NCI-H524 (cell line): ENCODE measurements around the gene TFEB.

Experiments used
- DNase-seq, 2 experiments: peaks; one replicate each; lab custom pipeline; 2025; lab: John Stamatoyannopoulos, UW

TFEB gene

GRCh38 chr6:41652866-41653652 is 82.3 kb downstream of the TFEB start:
- no peak for DNase-seq

DNA sequence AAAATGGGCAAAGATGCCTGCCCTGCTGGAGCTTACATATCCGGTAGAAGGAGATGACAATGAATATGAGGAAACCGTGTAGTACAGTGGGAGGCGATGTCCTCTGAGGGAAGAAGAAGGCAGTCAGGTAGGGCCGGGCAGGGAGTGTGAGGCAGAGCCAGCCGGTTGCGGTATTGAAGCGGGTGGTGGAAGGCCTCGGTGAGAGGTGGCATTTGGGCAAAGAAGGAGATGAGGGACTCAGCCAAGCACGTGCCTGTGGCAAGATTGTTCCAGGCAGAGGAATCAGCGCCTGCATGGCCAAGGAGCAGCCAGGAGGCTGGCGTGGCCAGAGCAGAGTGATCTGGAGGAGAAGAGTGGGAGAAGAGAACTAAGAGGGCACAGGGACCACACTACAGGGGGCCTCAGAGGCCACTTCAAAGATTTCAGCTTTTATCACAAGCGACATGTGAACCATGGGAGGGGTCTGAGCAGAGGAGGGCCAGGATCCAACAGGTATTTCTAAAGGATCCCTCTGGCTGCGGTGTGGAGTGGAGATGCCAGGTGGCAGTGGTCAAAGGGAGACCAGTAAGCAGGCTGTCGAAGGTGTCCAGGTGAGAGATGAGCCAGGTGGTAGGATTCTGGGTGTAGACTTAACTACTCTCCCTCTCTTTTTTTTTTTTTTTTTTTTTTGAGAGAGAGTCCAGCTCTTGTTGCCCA is 83.3 kb downstream of the TFEB start:
- no peak for DNase-seq

DNA sequence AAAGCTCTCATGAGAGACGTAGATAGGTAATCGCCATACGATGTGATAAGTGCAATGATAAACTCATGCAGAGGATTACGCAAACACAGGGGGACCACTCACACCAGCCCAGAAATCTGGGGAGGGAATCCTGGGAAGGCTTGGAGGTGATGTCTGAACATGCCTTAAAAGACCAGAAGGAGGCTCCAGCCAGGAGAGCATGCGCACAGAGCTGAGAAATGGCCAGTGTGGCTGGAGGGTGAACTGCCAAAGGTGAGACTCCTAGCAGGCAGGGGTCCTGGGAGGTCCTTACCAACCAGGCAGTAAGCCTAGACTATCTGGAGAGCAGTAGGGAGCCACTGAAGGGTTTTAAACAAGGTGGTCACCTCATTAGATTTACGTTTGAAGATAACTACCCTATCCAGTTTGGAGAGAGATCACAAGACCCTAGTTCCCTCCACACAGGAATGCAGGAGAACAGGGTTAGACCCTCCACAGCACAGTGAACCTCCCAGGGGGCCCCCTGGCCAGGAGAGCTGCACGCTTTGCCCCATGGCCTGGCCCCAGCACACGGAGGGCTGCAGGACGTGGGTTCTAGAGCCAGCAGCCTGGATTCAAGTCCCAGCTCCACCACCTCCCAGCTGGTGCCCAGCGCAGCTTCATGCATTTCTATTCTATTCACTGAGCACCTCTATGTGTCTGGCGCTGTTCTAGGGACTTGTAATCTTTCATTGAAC is 84.0 kb downstream of the TFEB start:
- DNase-seq, result no peak

- DNase-seq, result no peak
These were observed 85.3 kb downstream of the TFEB start for GRCh38 chr6:41650120-41650519.

- DNase-seq, result no peak
These were observed 85.8 kb downstream of the TFEB start for GRCh38 chr6:41649596-41649995.

DNA sequence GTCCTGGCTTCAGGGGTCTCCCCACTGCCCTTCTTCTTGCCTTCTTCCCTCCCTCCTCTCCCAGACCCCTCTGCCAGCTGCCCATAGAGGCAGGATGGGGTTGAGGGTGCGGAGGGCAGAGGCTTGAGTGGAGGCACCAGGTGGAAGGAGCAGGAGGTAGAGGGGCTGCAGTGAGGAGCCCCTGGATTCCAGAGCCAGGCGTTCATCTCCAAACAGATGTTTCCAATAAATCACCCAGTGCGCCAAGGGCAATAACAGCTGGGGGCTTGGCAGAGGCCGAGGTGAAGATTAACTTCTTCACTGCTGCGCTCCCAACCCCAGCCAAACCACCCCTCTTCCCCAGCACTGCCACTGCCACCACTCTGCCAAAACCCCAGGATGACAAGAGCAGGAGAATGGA is 86.5 kb downstream of the TFEB start:
- DNase-seq, result peak in 1 of 2 experiments; percentile 70

DNA sequence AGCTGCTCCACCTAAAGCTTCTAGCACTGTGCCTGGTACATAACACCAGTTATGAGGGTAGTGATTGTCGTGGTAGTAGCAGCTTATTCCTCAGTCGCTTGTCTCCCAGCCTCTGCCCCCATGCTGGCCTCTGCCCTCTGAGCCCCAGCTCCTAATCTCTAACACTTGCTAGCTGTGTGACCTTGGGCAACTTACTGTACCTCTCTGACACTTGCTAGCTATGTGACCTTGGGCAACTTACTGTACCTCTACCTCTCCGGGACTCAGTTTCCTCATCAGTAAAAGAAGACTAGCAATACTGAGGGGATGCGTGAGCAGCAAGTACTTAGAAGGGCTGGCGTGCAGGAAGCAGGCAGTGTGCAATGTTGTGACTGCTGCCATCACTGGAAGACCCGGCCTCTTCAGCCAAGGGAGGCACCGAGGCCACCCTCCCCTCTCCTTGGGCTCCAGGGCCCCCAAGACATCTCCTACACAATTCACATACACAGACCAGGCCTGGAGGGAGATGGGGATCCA is 87.3 kb downstream of the TFEB start:
- DNase-seq, result no peak

GRCh38 chr6:41647061-41647511 is 88.3 kb downstream of the TFEB start:
- DNase-seq, result peak in 1 of 2 experiments; percentile 17

GRCh38 chr6:41646026-41646795 is 89.2 kb downstream of the TFEB start:
- no peak for DNase-seq

DNA sequence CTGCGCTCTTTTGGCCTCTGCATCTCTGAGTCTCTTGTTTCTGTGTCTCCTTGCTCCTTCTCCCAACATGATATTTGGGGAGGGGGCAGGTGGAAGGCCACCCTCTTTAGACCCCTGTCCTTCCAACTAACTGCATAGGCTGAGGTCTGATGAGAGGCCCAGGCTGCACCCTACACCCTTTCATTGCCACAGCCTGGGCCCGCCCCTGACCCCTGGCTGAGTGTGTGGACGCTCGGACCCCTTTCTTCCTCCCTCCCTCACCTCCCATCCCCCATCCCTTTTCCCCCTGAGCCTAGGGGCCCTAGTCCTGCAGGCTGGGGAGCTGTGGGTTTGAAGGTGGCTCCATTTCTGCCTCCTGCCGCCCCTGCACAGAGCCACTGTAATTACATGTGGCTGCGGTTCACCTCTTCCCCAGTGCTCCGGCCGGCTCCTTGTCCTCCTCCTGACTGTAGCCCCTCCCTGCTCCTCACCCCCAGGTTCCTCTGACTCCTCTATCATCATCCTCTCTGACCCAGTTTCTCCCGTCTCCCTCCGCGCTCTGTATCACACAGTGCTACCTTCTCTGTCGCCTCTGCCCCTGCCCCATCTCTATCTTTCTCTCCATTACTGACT is 90.3 kb downstream of the TFEB start:
- DNase-seq, result no peak

- peak; percentile 53 to 54 for DNase-seq
These were observed 91.0 kb downstream of the TFEB start for GRCh38 chr6:41644297-41644879.

DNA sequence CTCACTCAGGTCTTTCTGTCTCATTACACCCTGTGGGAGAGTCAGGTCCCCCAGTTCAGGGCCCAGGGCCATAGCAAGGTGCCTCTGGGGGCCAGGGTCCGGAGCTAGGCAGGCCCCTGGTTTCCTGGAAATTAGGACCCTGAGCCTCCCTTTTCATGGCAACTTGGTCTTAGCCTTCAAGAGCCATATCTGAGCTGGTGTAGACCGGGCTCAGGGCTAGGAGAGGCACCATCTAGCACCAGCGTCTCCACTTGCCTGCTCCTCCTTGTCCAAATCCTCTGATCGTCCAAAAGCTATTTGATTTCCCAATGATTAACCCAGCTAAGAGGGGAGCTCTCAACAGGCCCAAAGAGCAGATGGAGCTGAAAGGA is 91.5 kb downstream of the TFEB start:
- no peak for DNase-seq

DNA sequence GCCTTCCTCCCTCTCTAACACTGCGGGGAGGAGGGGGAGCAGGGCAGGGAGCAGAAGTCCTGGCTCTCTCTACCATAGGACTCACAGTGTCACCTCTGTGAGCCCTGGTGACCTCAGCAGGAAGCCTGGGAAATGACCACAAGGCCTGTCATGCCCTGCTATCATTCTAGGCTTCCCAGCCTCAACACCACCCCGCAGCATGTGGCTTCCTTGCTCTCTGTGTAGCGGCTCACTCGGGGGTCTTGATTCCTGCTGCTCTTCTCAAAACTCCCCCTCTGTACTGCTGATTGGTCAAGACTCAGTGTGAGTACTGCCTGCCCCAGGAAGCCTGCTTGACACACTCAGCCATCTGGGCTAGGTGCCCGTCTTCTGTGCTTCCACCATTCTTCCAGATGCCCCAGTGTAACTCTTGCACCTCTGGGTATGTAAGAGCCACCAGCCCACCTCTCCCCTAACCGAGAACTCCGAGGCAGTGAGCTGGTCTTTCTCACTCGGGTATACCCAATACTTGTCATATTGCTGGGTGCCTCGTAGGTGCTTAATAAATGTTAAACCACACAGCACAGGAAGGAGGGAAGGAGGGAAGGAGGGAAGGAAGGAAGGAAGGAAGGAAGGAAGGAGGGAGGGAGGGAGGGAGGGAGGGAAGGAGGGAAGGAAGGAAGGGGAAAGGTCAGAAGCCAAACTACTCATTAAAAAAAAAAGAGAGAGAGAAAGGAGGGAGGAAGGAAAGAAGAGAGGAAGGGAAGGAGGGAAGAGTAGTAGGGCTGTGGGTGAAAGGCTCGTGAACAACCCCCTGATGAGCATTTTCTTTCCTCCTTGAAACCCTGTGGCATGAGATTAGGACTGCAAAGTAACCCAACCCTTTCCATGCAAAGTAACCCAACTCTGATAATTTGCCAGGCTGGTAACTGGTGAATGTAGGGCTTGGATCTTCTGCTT is 92.2 kb downstream of the TFEB start:
- peak in 1 of 2 experiments; percentile 30 for DNase-seq

- peak; percentile 57 to 78 for DNase-seq
These were observed 93.1 kb downstream of the TFEB start for GRCh38 chr6:41642090-41642959.

DNA sequence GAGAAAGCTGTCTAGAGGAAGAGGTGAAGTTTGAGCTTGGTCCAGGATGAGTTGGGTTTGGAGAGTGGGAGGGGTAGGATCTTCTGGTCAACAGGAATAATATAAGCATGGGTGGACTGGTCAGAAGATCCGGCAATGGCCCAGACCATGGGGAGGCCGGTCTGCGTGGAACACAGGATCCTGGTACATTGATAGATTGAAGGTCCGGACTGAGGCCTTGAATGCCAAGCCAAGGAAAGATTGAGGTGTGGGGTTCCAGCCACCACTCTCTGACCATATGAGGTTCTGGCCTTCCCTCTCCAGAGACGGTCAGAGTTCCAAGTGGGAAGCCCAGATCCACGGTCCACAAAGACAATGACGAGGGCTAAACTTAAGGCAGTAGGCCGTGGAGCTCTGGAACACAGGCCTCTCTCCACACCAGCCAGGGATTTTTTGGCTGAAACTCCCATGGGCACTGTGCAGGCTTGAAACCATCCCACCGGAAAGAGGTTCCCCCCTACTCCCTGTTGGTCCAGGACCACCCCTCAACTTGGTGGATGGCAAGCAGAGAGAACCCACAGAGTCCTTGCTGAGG is 94.0 kb downstream of the TFEB start:
- no peak for DNase-seq

GRCh38 chr6:41640426-41640825 is 95.0 kb downstream of the TFEB start:
- DNase-seq, result no peak

DNA sequence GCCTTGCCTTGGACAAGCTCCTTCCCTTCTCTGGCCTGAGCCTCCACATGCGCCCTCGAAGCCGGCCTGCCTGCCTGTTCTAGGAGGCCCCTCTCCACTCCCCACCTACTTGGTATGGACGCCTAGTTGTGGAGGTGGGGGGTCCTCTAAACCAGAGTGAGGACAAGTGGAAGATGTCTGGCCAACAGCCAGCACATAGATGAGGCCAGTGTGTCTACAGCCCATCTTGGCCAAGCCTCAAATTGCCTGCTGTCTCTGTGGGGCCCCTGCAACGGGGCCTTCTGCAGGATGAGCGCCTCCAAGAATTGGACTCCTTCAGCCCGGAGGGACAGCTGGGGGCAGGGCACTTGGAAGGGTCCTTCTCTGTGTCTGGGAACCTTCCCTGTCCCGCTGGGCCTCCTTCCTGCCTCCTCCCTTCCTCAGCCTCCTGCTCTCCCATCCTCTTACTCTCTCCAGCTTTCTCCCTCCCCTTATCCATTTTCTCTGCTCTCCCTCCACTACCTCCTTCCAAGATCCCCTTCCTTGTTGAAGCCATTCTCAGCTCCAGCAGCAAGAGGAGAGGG is 95.5 kb downstream of the TFEB start:
- peak in 1 of 2 experiments; percentile 20 for DNase-seq
